Brain microvascular endothelial cell (primary cell): ENCODE data around the gene TFIP11.

Source experiments
- DNase-seq: peaks from one replicate; pipeline ENCODE4 v3.0.0-alpha.2; 2020
- H3K27ac ChIP-seq: fragments of 250-450 bp; sonication (Bioruptor Pico); 2 replicates; pipeline ENCODE4 v1.5.1; 2020; ENCODE audit warnings: mild to moderate bottlenecking, moderate library complexity
- H3K27me3 ChIP-seq: fragments of 250-450 bp; sonication (Bioruptor Pico); replicated peaks from 2 replicates; pipeline ENCODE4 v1.5.1; 2020; ENCODE audit warnings: mild to moderate bottlenecking
- H3K36me3 ChIP-seq: fragments of 250-450 bp; sonication (Bioruptor Pico); replicated peaks from 2 replicates; pipeline ENCODE4 v1.5.1; 2020; ENCODE audit warnings: mild to moderate bottlenecking
- H3K4me3 ChIP-seq: 2 replicates; pipeline ENCODE4 v1.5.1; 2011; ENCODE audit warnings: low read depth, mild to moderate bottlenecking, control low read depth, low read length, moderate library complexity
- CTCF ChIP-seq: IDR thresholded peaks from 2 replicates; pipeline ENCODE4 v1.5.1; 2011; ENCODE audit warnings: low read depth, mild to moderate bottlenecking, moderate library complexity, low read length, control low read depth, inconsistent platforms; ENCODE audit errors: missing control alignments
- in situ Hi-C: cut with HindIII; loops from 2 replicates; pipeline ENCODE4 v1.10.0; 2017; ENCODE audit warnings: low sequenced_read_pairs, low pct_ligation_motif_present

The TFIP11 gene

GRCh38 chr22:26555478-26555877, 43.2 kb upstream of the TFIP11 start:
- in situ Hi-C loops, result no loop called here
- no peak overlapping the region for H3K27ac ChIP-seq
- no peak for DNase-seq
- no peaks in the 10 kb centered on the region for H3K36me3 ChIP-seq
- no peak overlapping the region for H3K4me3 ChIP-seq
- TF ChIP-seq CTCF, result no peak
- no peaks in the 10 kb centered on the region for H3K27me3 ChIP-seq

GRCh38 chr22:26554956-26555355, 42.7 kb upstream of the TFIP11 start:
- no peak for DNase-seq
- Histone ChIP-seq H3K27me3 (no peaks in the 10 kb centered on the region), H3K36me3 (no peaks in the 10 kb centered on the region), H3K4me3 (no peak overlapping the region), H3K27ac (no peak overlapping the region)
- TF ChIP-seq CTCF, result no peak
- in situ Hi-C loops, result no loop called here

GRCh38 chr22:26553056-26553752, 40.9 kb upstream of the TFIP11 start:
- H3K4me3 ChIP-seq, result no peak overlapping the region
- peak; percentile 80 for DNase-seq
- H3K27me3 ChIP-seq, result no peaks in the 10 kb centered on the region
- peak overlapping the region; percentile 93 for H3K27ac ChIP-seq
- no peaks in the 10 kb centered on the region for H3K36me3 ChIP-seq
- TF ChIP-seq CTCF, result no peak
- in situ Hi-C loops, result no loop called here

GRCh38 chr22:26552466-26552865, 40.2 kb upstream of the TFIP11 start:
- DNase-seq, result peak; percentile 62
- Histone ChIP-seq H3K36me3 (peaks cover under 1% of the 10 kb centered on the region), H3K4me3 (no peak overlapping the region), H3K27ac (peak overlapping the region; percentile 93), H3K27me3 (no peaks in the 10 kb centered on the region)
- TF ChIP-seq CTCF, result no peak
- in situ Hi-C loops, result no loop called here

GRCh38 chr22:26551568-26551967, 39.3 kb upstream of the TFIP11 start:
- H3K4me3 ChIP-seq, result no peak overlapping the region
- TF ChIP-seq CTCF, result no peak
- H3K27ac ChIP-seq, result peak overlapping the region; percentile 73
- H3K27me3 ChIP-seq, result no peaks in the 10 kb centered on the region
- peaks cover 3% of the 10 kb centered on the region for H3K36me3 ChIP-seq
- no peak for DNase-seq
- in situ Hi-C loops, result no loop called here

- no peak overlapping the region for H3K4me3 ChIP-seq
- H3K27ac ChIP-seq, result peak overlapping the region; percentile 73
- TF ChIP-seq CTCF, result no peak
- peak; percentile 87 for DNase-seq
- in situ Hi-C loops, result no loop called here
- no peaks in the 10 kb centered on the region for H3K27me3 ChIP-seq
- H3K36me3 ChIP-seq, result peaks cover 3% of the 10 kb centered on the region
Observed at GRCh38 chr22:26550498-26551033, 38.3 kb upstream of the TFIP11 start.
